ENCODE results near the gene C1orf216.
"Not testable (repeated sequence)": the region's sequence is repeated elsewhere in the genome, so short reads cannot be mapped to it uniquely, and the experiment has no call there.

Gene C1orf216

GRCh38 chr1:35706846-35707600, 11.7 kb downstream of the C1orf216 start:
- DNase-seq = peak; percentile 72

- no peak for DNase-seq
Measured at GRCh38 chr1:35702508-35702907, 16.2 kb downstream of the C1orf216 start.

GRCh38 chr1:35699152-35699551, 19.5 kb downstream of the C1orf216 start:
- DNase-seq = not testable (repeated sequence)

GRCh38 chr1:35692317-35692716, 26.4 kb downstream of the C1orf216 start:
- DNase-seq = no peak

- DNase-seq = peak; percentile 18
Measured at GRCh38 chr1:35691571-35692220, 27.0 kb downstream of the C1orf216 start.

GRCh38 chr1:35691080-35691479, 27.6 kb downstream of the C1orf216 start:
- peak; percentile 43 for DNase-seq

- DNase-seq = not testable (repeated sequence)
Measured at GRCh38 chr1:35690103-35690502, 28.6 kb downstream of the C1orf216 start.

- no peak for DNase-seq
Measured at GRCh38 chr1:35688161-35688560, 30.5 kb downstream of the C1orf216 start.

GRCh38 chr1:35683012-35683411, 35.7 kb downstream of the C1orf216 start:
- DNase-seq = no peak

GRCh38 chr1:35680271-35680670, 38.4 kb downstream of the C1orf216 start:
- no peak for DNase-seq

- no peak for DNase-seq
Measured at GRCh38 chr1:35675773-35676172, 42.9 kb downstream of the C1orf216 start.

- no peak for DNase-seq
Measured at GRCh38 chr1:35674111-35674510, 44.6 kb downstream of the C1orf216 start.

- no peak for DNase-seq
Measured at GRCh38 chr1:35672116-35672515, 46.6 kb downstream of the C1orf216 start.

GRCh38 chr1:35668506-35668905, 50.2 kb downstream of the C1orf216 start:
- no peak for DNase-seq

- no peak for DNase-seq
Measured at GRCh38 chr1:35666916-35667315, 51.8 kb downstream of the C1orf216 start.

GRCh38 chr1:35666216-35666615, 52.5 kb downstream of the C1orf216 start:
- DNase-seq = no peak

All from NCI-H510A (cell line).